ENCODE measurements around the gene PIEZO1.

DNA sequence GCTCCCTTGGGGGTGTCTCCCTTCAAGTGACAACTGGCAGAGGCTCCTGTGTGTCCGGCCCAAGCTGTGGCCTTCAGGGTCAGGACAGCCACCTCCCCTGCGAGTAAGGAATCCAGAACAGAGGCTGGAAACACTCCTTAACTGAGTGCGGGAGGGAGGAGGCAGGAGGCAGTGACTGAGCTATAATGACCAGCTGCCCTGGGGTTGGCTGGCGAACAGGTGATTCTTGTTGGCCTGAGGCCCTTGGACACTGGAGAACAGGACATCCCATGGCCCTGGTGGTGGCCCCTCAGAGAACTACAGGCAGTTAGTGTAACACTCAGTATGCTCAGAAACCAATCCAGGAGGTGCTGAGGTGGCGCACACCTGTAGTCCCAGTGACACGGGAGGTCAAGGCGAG lies 89.3 kb downstream of the PIEZO1 start:
- TF ChIP-seq IRF3 (IDR thresholded peaks at IDR 0.05): no peak
- no peak for TF ChIP-seq ETV6 (conservative IDR thresholded peaks at IDR 0.05 in 1 of 2, IDR thresholded peaks at IDR 0.05 in 1 of 2; ENCODE audit: borderline replicate concordance in 1 of 2, low read depth in 1 of 2)
- TF ChIP-seq, protein P1, sequence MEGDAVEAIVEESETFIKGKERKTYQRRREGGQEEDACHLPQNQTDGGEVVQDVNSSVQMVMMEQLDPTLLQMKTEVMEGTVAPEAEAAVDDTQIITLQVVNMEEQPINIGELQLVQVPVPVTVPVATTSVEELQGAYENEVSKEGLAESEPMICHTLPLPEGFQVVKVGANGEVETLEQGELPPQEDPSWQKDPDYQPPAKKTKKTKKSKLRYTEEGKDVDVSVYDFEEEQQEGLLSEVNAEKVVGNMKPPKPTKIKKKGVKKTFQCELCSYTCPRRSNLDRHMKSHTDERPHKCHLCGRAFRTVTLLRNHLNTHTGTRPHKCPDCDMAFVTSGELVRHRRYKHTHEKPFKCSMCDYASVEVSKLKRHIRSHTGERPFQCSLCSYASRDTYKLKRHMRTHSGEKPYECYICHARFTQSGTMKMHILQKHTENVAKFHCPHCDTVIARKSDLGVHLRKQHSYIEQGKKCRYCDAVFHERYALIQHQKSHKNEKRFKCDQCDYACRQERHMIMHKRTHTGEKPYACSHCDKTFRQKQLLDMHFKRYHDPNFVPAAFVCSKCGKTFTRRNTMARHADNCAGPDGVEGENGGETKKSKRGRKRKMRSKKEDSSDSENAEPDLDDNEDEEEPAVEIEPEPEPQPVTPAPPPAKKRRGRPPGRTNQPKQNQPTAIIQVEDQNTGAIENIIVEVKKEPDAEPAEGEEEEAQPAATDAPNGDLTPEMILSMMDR (IDR thresholded peaks at IDR 0.05 in 2 of 3, conservative IDR thresholded peaks at IDR 0.05 in 1 of 3; ENCODE audit: control insufficient read depth in 2 of 3, extremely low read depth in 1 of 3, insufficient read depth in 1 of 3, low read depth in 3 of 3, low read length in 3 of 3): no peak
- no peak for TF ChIP-seq MTA3 (IDR thresholded peaks at IDR 0.05; ENCODE audit: borderline replicate concordance, low read length)
- no peak for TF ChIP-seq MAX (IDR thresholded peaks at IDR 0.05; ENCODE audit: low read depth, low read length)
- no peak for TF ChIP-seq EZH2 (IDR thresholded peaks at IDR 0.05; ENCODE audit: borderline replicate concordance, control insufficient read depth, low read depth, low read length)
- TF ChIP-seq RFX5 (IDR thresholded peaks at IDR 0.05; ENCODE audit: low read depth, low read length): no peak
- TF ChIP-seq, protein P2, sequence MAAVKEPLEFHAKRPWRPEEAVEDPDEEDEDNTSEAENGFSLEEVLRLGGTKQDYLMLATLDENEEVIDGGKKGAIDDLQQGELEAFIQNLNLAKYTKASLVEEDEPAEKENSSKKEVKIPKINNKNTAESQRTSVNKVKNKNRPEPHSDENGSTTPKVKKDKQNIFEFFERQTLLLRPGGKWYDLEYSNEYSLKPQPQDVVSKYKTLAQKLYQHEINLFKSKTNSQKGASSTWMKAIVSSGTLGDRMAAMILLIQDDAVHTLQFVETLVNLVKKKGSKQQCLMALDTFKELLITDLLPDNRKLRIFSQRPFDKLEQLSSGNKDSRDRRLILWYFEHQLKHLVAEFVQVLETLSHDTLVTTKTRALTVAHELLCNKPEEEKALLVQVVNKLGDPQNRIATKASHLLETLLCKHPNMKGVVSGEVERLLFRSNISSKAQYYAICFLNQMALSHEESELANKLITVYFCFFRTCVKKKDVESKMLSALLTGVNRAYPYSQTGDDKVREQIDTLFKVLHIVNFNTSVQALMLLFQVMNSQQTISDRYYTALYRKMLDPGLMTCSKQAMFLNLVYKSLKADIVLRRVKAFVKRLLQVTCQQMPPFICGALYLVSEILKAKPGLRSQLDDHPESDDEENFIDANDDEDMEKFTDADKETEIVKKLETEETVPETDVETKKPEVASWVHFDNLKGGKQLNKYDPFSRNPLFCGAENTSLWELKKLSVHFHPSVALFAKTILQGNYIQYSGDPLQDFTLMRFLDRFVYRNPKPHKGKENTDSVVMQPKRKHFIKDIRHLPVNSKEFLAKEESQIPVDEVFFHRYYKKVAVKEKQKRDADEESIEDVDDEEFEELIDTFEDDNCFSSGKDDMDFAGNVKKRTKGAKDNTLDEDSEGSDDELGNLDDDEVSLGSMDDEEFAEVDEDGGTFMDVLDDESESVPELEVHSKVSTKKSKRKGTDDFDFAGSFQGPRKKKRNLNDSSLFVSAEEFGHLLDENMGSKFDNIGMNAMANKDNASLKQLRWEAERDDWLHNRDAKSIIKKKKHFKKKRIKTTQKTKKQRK (IDR thresholded peaks at IDR 0.05; ENCODE audit: low read depth, low read length): no peak
- no peak for TF ChIP-seq ZNF217 (IDR thresholded peaks at IDR 0.05)
- TF ChIP-seq CUX1 (IDR thresholded peaks at IDR 0.05; ENCODE audit: insufficient replicate concordance, low read depth, low read length): no peak
- TF ChIP-seq SMARCA5 (IDR thresholded peaks at IDR 0.05): no peak
- TF ChIP-seq SUZ12 (IDR thresholded peaks at IDR 0.05; ENCODE audit: unreplicated experiment): no peak
- TF ChIP-seq EP300 (IDR thresholded peaks at IDR 0.05; ENCODE audit: borderline replicate concordance in 1 of 2, control insufficient read depth in 1 of 2, low read depth in 2 of 2, low read length in 2 of 2): no peak
- TF ChIP-seq BMI1 (IDR thresholded peaks at IDR 0.05; ENCODE audit: borderline replicate concordance): no peak

All from GM12878 (cell line).